GM12892 (cell line): Measurements from ENCODE around the gene ANKRD31.
"Not testable (repeated sequence)": the region's sequence is repeated elsewhere in the genome, so short reads cannot be mapped to it uniquely, and the experiment has no call there.

Experiments
- DNase-seq: peaks from one replicate; pipeline ENCODE4 v3.0.0; 2011; ENCODE audit not compliant: insufficient read length
- FAIRE-seq: peaks from 2 replicates; lab custom pipeline; 2011; peaks lifted over from hg19 to GRCh38; lab: Jason Lieb, UNC
- POLR2A ChIP-seq: IDR thresholded peaks from 2 replicates; pipeline ENCODE4 v1.6.1; 2011; ENCODE audit warnings: low read depth, low read length, control low read depth
- POLR2AphosphoS5 ChIP-seq: IDR thresholded peaks from 2 replicates; pipeline ENCODE4 v1.6.1; 2011; ENCODE audit warnings: low read depth, low read length, control low read depth
- TAF1 ChIP-seq: IDR thresholded peaks from 2 replicates; pipeline ENCODE4 v1.6.1; 2011; ENCODE audit warnings: low read depth, mild to moderate bottlenecking, control low read depth, low read length, borderline replicate concordance

Gene ANKRD31

GRCh38 chr5:75265731-75266130 is 29.1 kb upstream of the ANKRD31 start:
- FAIRE-seq (no peak), DNase-seq (no peak)
- TF ChIP-seq POLR2A (no peak), TAF1 (no peak), POLR2AphosphoS5 (no peak)

- FAIRE-seq (no peak), DNase-seq (no peak)
- no peak for TF ChIP-seq TAF1
- no peak for TF ChIP-seq POLR2A
- no peak for TF ChIP-seq POLR2AphosphoS5
These were observed 25.6 kb upstream of the ANKRD31 start for GRCh38 chr5:75262271-75262670.

GRCh38 chr5:75260708-75261107 is 24.0 kb upstream of the ANKRD31 start:
- TF ChIP-seq POLR2A: no peak
- no peak for TF ChIP-seq TAF1
- no peak for TF ChIP-seq POLR2AphosphoS5
- FAIRE-seq (no peak), DNase-seq (no peak)

- FAIRE-seq, DNase-seq: not testable (repeated sequence)
These were observed 13.8 kb upstream of the ANKRD31 start for GRCh38 chr5:75250452-75250851.

DNA sequence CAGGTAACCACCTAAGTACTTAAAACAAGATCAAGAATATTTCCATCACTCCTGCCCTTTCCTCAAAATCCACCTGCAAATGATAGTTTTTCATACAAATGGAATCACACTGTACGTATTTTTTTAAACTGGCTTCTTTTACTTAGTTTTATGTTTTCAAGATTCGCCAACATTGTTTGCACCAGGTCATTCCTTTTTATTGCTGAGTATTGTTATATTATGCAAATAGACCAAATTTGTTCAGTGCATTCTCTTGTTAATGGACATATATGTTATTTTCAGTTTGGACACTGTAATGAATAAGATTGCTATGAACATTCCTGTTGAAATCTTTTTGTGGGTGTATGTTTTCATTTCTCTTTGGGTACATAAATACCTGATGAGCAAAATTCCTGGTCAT is 8.3 kb upstream of the ANKRD31 start:
- no peak for DNase-seq
- TF ChIP-seq TAF1 (no peak), POLR2AphosphoS5 (no peak), POLR2A (no peak)
- no peak for FAIRE-seq

- DNase-seq: no peak
- no peak for FAIRE-seq
These were observed 6.8 kb upstream of the ANKRD31 start for GRCh38 chr5:75243510-75243909.

DNA sequence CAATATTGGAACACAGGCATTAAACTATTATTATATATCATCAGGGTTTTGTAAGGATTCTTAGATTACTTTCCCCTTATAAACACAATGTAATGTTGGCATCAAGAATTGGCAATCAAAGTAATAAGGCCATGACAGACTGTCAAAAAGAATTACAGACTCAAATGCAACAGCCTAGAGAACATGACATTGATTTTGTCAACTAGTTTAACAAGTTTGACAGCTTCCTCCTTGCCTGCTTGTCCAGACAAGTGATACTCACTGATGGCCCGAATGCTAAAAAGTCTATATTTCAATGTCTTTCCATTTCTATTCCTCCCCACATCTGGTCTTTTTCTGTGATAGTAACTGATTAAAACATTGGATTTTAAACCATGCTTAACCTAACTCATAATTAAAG is 6.4 kb upstream of the ANKRD31 start:
- FAIRE-seq: no peak
- TF ChIP-seq POLR2AphosphoS5 (no peak), TAF1 (no peak), POLR2A (no peak)
- no peak for DNase-seq

More at GRCh38 chr5:75243510-75243909, 6.8 kb upstream of the ANKRD31 start:
- TF ChIP-seq POLR2A (no peak), POLR2AphosphoS5 (no peak), TAF1 (no peak)

DNA sequence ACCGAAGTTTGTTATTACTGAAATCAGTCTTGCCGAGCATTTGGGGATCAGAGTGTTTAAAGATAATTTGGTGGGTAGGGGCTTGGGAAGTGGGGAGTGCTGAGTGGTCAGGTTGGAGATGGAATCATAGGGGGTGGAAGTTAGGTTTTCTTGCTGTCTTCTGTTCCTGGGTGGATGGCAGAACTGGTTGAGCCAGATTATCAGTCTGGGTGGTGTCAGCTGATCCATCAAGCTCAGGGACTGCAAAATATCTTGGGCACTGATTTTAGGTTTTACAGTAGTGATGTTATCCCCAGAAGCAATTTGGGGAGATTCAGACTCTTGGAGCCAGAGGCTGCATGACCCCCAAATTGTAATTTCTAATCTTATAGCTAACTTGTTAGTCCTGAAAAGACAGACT is 5.4 kb upstream of the ANKRD31 start:
- no peak for FAIRE-seq
- no peak for DNase-seq
- TF ChIP-seq TAF1 (no peak), POLR2A (no peak), POLR2AphosphoS5 (no peak)

GRCh38 chr5:75239681-75240080 is 3.0 kb upstream of the ANKRD31 start:
- FAIRE-seq: peak; percentile 78
- TF ChIP-seq POLR2A: no peak
- TF ChIP-seq POLR2AphosphoS5: no peak
- no peak for TF ChIP-seq TAF1
- no peak for DNase-seq

- no peak for TF ChIP-seq TAF1
- TF ChIP-seq POLR2AphosphoS5: no peak
- no peak for TF ChIP-seq POLR2A
- peak; percentile 14 for FAIRE-seq
- DNase-seq: no peak
These were observed 967 bp downstream of the ANKRD31 start for GRCh38 chr5:75235711-75236110.

- FAIRE-seq (no peak), DNase-seq (no peak)
- TF ChIP-seq TAF1 (no peak), POLR2A (no peak), POLR2AphosphoS5 (no peak)
These were observed 2.4 kb downstream of the ANKRD31 start for GRCh38 chr5:75234251-75234650.

DNA sequence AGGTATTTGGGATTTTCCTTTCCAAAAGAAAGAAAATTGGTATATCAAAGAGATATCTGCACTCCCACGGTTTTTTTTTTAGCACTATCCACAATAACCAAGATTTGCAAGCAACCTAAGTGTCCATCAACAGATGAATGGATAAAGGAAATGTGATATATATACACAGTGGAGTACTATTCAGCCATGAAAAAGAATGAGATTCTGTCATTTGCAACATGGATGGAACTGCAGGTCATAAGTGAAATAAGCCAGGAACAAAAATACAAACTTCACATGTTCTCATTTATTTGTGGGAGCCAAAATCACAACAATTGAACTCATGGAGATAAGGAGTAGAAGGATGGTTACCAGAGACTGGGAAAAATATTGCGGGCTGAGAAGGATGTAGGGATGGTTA is 9.8 kb downstream of the ANKRD31 start:
- no peak for FAIRE-seq
- no peak for DNase-seq
- TF ChIP-seq POLR2AphosphoS5 (no peak), TAF1 (no peak)

GRCh38 chr5:75225506-75225905 is 11.2 kb downstream of the ANKRD31 start:
- FAIRE-seq: no peak
- DNase-seq: no peak
- no peak for TF ChIP-seq POLR2AphosphoS5
- no peak for TF ChIP-seq TAF1
- TF ChIP-seq POLR2A: no peak

- DNase-seq, FAIRE-seq: not testable (repeated sequence)
These were observed 15.9 kb downstream of the ANKRD31 start for GRCh38 chr5:75220787-75221186.

DNA sequence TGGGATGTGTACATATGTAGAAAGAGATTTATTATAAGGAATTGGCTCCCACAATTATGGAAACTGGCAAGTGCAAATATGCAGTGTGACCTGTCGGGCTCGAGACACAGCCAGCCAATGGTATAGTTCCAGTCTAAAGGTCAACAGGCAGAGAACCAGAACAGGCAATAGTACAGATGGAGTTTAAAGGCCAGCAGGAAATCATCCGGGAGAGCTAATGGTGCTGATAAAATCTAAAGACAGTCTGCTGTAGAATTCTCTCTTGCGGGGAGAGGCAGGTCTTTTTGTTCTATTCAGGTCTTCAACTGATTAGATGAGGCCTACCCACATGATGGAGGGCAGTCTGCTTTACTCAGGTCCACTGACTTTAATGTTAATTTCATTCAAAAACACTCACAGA is 21.8 kb downstream of the ANKRD31 start:
- DNase-seq (no peak), FAIRE-seq (no peak)
- TF ChIP-seq POLR2A (no peak), TAF1 (no peak), POLR2AphosphoS5 (no peak)
